ENCODE data around the gene P2RX3.

Gene P2RX3

DNA sequence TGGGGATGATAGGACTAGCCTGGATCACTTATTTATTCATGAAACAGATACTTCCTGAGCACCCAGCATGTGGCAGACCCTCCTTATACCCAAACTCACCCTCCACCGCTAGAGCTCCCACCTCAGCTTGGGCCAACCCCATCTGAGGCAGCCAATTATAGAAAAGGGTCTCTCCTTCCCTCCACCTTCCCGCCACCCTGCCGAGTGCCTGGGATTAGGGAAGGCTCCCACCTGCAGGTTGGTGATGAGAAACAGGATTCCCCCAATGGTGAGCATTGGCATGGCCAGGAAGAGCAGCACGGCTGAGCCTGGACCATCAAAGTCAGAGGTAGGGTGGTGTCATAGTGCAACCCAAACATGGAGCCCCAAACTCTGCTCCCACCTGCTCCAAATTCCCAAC is 82.9 kb downstream of the P2RX3 start:
- DNase-seq (ENCODE audit: low read depth in 2 of 2), result no peak

DNA sequence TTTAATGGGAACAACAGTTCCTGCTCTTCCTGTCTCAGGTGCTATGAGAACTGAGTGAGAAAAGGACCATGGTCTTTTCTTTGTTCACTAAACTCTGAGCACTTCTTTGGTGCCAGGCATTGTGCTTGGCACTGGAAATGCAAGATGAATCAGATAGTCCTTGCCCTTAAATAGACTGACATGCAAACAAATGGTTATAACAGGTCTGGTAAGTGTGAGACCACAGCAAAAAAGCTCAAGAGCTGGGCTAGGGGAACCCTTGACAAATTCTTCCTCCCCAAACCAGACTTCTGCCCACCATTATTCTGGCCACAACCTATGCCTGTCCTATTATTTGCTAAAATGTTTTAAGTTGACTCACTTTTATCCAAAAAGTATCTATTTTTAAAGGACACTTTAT is 83.7 kb downstream of the P2RX3 start:
- no peak for DNase-seq (ENCODE audit: low read depth in 2 of 2)

Data from stimulated activated CD4-positive, alpha-beta T cell treated with anti-CD3 and anti-CD28 coated beads, Interleukin-1b, Interleukin-23, amount 100 ng/mL, for 1 hour (primary cell).